Measurements from ENCODE around the gene UCP3.

The UCP3 gene

DNA sequence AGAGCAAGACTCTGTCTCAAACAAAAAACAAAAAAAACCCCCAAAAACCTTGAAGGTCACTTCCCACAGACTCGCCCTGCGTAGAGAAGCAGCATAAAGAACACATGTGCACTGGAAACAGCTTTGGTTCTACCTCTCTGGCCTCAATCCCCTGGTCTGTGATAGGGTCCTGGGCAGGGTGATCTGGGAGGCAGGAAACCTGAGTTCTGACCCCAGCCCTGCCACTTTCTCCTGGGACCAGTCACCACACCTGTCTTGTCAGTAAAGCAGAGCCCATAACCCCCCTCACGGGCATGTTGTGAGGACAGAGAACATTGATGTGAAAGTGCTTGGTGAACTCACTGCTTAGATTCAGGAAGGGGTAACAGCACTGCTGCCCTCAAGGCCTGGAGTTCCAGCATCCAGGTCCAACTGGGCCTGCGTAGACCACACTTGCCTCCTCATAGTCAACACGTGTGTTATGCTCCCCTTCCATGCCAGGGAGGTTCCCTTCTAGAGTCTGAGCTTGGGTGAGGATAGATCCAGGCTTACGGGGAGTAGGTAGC, 37.6 kb downstream of the UCP3 start:
- H2AFZ ChIP-seq: no peak overlapping the region

DNA sequence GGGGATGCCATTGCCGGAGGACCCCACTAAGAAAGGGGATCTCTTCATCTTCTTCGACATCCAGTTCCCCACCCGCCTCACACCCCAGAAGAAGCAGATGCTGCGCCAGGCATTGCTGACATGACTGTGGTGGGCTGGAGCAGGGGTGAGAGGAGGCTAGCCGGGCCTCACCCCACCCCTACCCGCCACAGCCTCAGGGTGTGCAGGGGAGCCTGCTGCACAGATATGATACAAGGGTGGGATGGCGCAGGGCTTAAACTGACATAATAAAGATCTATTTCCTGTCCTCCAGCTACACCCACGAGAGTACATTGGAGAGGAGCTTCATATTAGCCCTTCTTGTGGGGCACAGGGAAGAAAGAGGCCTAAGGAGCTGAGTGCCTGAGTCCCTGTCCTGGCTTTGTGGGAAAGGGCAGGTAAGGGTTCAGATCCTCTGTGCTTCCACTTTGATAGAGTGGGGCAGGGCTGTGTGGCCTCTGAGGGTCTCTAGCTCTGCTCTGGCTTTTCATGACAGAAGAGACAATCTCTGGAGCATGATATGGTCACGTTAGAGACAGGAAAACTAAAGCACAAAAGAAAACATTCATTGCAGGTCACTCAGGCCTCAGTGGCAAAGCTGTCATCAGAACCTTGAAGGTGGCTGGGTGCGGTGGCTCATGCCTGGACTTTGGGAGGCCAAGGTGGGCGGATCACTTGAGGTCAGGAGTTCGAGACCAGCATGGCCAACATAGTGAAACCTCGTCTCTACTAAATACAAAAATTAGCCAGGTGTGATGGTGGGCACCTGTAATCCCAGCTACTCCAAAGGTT, 38.7 kb downstream of the UCP3 start:
- H2AFZ ChIP-seq: no peak overlapping the region
- no peaks in the 10 kb centered on the region for H3K9me3 ChIP-seq (ENCODE audit: control insufficient read depth, low read length)
- no peak overlapping the region for H3K4me3 ChIP-seq (ENCODE audit: low read depth, low read length)
- no peaks in the 10 kb centered on the region for H3K27me3 ChIP-seq (ENCODE audit: control insufficient read depth, insufficient read depth, low read length)
- no peaks in the 10 kb centered on the region for H3K79me2 ChIP-seq
- no peak overlapping the region for H3K9ac ChIP-seq
- H3K27ac ChIP-seq: no peak overlapping the region
- TF ChIP-seq, protein P1, sequence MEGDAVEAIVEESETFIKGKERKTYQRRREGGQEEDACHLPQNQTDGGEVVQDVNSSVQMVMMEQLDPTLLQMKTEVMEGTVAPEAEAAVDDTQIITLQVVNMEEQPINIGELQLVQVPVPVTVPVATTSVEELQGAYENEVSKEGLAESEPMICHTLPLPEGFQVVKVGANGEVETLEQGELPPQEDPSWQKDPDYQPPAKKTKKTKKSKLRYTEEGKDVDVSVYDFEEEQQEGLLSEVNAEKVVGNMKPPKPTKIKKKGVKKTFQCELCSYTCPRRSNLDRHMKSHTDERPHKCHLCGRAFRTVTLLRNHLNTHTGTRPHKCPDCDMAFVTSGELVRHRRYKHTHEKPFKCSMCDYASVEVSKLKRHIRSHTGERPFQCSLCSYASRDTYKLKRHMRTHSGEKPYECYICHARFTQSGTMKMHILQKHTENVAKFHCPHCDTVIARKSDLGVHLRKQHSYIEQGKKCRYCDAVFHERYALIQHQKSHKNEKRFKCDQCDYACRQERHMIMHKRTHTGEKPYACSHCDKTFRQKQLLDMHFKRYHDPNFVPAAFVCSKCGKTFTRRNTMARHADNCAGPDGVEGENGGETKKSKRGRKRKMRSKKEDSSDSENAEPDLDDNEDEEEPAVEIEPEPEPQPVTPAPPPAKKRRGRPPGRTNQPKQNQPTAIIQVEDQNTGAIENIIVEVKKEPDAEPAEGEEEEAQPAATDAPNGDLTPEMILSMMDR (IDR thresholded peaks at IDR 0.05): no peak
- no peak overlapping the region for H3K4me2 ChIP-seq (ENCODE audit: low read length)
- H3K36me3 ChIP-seq (ENCODE audit: control insufficient read depth, insufficient read depth, low read length): no peaks in the 10 kb centered on the region
- no peaks in the 10 kb centered on the region for H3K4me1 ChIP-seq

More for the DNA sequence above, 37.6 kb downstream of the UCP3 start:
- Histone ChIP-seq H3K9ac (no peak overlapping the region), H3K27me3 (ENCODE audit: control insufficient read depth, insufficient read depth, low read length) (no peaks in the 10 kb centered on the region), H3K4me2 (ENCODE audit: low read length) (no peak overlapping the region), H3K9me3 (ENCODE audit: control insufficient read depth, low read length) (no peaks in the 10 kb centered on the region), H3K36me3 (ENCODE audit: control insufficient read depth, insufficient read depth, low read length) (no peaks in the 10 kb centered on the region), H3K27ac (no peak overlapping the region), H3K4me3 (ENCODE audit: low read depth, low read length) (no peak overlapping the region), H3K4me1 (no peaks in the 10 kb centered on the region), H3K79me2 (no peaks in the 10 kb centered on the region)
- TF ChIP-seq, protein P1 (IDR thresholded peaks at IDR 0.05): no peak

DNA sequence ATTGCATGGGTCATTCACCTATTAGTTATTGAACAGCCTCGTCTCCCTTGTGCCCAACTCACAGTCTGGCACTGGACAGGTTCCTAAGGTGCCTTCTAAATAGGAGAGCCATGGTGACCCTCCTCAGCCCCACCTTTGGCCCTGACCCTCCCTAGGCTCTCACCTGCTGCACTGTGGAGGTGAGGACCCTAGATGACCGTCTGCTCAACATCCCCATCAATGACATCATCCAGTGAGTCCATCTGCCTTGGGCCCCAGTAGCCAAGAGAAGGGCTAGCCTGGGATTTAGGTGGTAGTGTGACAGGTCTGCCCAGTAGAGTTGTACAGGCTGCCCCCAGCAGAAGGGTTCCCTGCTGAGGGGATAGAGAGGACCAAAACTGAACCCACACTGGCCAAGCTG, 39.8 kb downstream of the UCP3 start:
- H3K4me2 ChIP-seq (ENCODE audit: low read length): no peak overlapping the region
- no peak overlapping the region for H3K27ac ChIP-seq
- H3K9ac ChIP-seq: no peak overlapping the region
- TF ChIP-seq, protein P1 (IDR thresholded peaks at IDR 0.05): no peak
- H3K79me2 ChIP-seq: no peaks in the 10 kb centered on the region
- H3K27me3 ChIP-seq (ENCODE audit: control insufficient read depth, insufficient read depth, low read length): no peaks in the 10 kb centered on the region
- no peak overlapping the region for H2AFZ ChIP-seq
- H3K36me3 ChIP-seq (ENCODE audit: control insufficient read depth, insufficient read depth, low read length): no peaks in the 10 kb centered on the region
- H3K9me3 ChIP-seq (ENCODE audit: control insufficient read depth, low read length): no peaks in the 10 kb centered on the region
- H3K4me3 ChIP-seq (ENCODE audit: low read depth, low read length): no peak overlapping the region
- H3K4me1 ChIP-seq: no peaks in the 10 kb centered on the region

DNA sequence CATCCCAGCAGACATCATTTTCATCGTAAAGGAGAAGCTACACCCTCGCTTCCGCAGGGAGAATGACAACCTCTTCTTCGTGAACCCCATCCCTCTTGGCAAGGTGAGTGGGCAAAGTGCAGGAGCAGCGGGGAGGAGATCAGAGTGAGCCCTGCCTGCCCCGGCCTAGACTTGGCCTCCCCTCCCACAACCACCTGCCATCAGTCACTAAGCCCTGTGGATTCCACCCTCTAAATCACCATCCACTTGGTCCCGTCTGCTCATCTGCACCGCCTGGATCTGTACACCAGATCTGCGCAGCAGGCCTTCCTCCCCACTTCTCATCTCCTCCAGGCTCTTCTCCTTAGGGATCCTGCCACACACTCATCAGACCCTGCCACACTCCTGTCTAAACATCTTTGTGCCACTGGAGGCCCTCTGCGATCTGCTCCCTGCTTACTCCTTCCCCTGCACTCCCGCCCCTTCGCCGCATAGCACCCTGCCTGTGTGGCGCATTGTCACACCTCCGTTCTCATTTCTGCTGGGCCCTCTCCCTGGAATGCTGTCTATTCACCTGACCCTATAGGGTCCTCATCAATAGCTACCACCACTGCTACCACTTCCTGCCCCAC, 40.4 kb downstream of the UCP3 start:
- no peaks in the 10 kb centered on the region for H3K79me2 ChIP-seq
- no peaks in the 10 kb centered on the region for H3K36me3 ChIP-seq (ENCODE audit: control insufficient read depth, insufficient read depth, low read length)
- no peaks in the 10 kb centered on the region for H3K9me3 ChIP-seq (ENCODE audit: control insufficient read depth, low read length)
- H3K4me3 ChIP-seq (ENCODE audit: low read depth, low read length): no peak overlapping the region
- H3K27me3 ChIP-seq (ENCODE audit: control insufficient read depth, insufficient read depth, low read length): no peaks in the 10 kb centered on the region
- no peaks in the 10 kb centered on the region for H3K4me1 ChIP-seq
- no peak overlapping the region for H3K9ac ChIP-seq
- no peak overlapping the region for H2AFZ ChIP-seq
- no peak overlapping the region for H3K27ac ChIP-seq
- TF ChIP-seq, protein P1 (IDR thresholded peaks at IDR 0.05): no peak
- no peak overlapping the region for H3K4me2 ChIP-seq (ENCODE audit: low read length)

Data from parathyroid adenoma (tissue), 2 donors.